Measurements from ENCODE around the gene SSH2. TPM values are rescaled to one million over a fixed set of nuclear protein-coding genes. Genes with fewer than 3 reads are reported as not detected.
"Not testable (repeated sequence)": the region's sequence is repeated elsewhere in the genome, so short reads cannot be mapped to it uniquely, and the experiment has no call there.

SSH2 gene
- total RNA-seq, 2 donors from 2014 or later: 36.1 to 36.8 TPM

DNA sequence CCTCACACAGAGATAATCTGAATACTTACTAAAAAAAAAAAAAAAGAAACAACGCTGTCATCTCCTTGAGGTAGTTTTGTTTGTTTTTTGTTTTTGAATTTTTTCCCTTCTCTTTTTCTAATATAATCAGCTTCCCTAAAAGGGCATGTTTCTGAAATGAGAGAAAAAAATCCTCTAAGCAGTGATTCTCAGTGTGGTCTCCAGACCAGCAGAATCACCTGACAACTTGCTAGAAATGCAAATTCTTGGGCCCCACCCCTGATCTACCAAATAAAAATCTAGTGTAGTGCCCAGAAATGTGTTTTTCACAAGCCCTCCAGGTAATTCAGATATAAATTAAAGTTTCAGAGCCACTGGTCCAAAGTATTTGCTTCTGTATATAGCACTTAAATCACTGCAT is 65.4 kb downstream of the SSH2 start:
- Histone ChIP-seq H3K27ac (no peak overlapping the region), H3K4me1 (no peaks in the 10 kb centered on the region), H3K36me3 (no peaks in the 10 kb centered on the region), H3K27me3 (no peaks in the 10 kb centered on the region), H3K9me3 (no peaks in the 10 kb centered on the region), H3K4me3 (no peak overlapping the region)
- TF ChIP-seq, protein P1, sequence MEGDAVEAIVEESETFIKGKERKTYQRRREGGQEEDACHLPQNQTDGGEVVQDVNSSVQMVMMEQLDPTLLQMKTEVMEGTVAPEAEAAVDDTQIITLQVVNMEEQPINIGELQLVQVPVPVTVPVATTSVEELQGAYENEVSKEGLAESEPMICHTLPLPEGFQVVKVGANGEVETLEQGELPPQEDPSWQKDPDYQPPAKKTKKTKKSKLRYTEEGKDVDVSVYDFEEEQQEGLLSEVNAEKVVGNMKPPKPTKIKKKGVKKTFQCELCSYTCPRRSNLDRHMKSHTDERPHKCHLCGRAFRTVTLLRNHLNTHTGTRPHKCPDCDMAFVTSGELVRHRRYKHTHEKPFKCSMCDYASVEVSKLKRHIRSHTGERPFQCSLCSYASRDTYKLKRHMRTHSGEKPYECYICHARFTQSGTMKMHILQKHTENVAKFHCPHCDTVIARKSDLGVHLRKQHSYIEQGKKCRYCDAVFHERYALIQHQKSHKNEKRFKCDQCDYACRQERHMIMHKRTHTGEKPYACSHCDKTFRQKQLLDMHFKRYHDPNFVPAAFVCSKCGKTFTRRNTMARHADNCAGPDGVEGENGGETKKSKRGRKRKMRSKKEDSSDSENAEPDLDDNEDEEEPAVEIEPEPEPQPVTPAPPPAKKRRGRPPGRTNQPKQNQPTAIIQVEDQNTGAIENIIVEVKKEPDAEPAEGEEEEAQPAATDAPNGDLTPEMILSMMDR (IDR thresholded peaks at IDR 0.05): no peak
- DNase-seq (ENCODE audit: low spot score): no peak

DNA sequence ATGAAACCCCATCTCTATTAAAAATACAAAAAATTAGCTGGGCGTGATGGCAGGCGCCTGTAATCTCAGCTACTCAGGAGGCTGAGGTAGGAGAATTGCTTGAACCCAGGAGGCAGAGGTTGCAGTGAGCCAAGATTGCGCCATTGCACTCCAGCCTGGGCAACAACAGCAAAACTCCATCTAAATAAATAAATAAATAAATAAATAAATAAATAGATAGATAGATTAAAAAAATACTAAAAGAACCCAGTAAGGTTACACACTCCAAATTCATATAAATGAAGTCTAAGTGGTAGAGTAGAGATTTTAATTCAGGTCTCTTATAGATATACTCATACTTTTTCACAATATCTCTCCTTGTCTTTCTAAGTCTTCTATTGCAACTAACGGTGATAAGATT is 65.9 kb downstream of the SSH2 start:
- H3K27ac ChIP-seq, H3K4me1 ChIP-seq, H3K27me3 ChIP-seq: not testable (repeated sequence)

DNA sequence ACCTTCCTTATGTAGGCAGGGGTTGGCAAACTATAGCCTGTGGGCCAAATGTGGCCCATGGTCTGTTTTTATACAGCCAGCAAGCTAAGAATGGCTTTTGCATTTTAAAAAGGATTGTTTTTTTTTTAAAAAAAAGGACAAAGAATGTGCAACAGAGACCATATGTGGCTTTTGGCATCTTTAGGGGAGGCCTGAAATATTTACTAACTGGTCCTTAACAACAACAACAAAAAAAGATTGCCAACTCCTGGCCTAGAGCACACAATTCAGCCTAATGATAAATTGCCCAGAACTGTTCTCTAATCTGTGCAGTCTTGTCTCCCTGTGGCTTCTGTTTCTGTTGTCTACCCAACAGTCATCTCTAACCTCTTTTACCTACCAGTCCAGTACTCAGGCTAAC is 67.1 kb downstream of the SSH2 start:
- Histone ChIP-seq H3K27me3 (no peaks in the 10 kb centered on the region), H3K27ac (no peak overlapping the region), H3K4me3 (no peak overlapping the region), H3K4me1 (no peaks in the 10 kb centered on the region), H3K36me3 (no peaks in the 10 kb centered on the region), H3K9me3 (no peaks in the 10 kb centered on the region)
- TF ChIP-seq, protein P1 (IDR thresholded peaks at IDR 0.05): no peak
- no peak for DNase-seq (ENCODE audit: low spot score)

More for the DNA sequence above, 65.9 kb downstream of the SSH2 start:
- H3K4me3 ChIP-seq; H3K9me3 ChIP-seq; DNase-seq (ENCODE audit: low spot score); H3K36me3 ChIP-seq: not testable (repeated sequence)

DNA sequence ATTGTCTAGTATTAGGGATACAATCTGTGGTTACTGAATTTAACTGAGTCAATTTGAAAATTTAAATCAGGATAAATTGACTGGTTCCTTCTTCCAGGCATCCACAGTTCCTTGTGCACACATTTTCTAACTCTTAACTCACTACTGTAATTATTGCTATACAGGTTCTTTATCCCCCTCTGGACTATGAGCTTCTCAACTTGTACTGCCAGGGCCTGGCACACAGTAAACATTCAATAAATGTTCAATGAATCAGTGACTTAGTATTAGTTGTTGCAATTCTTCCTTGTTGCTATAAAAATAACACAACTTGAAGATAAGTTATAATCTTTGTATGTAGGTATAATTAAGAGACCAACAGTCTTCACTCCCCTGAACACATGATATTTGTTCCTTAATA is 67.9 kb downstream of the SSH2 start:
- TF ChIP-seq, protein P1 (IDR thresholded peaks at IDR 0.05): no peak
- H3K36me3 ChIP-seq: no peaks in the 10 kb centered on the region
- no peaks in the 10 kb centered on the region for H3K4me1 ChIP-seq
- no peaks in the 10 kb centered on the region for H3K9me3 ChIP-seq
- H3K27me3 ChIP-seq: no peaks in the 10 kb centered on the region
- DNase-seq (ENCODE audit: low spot score): no peak
- H3K4me3 ChIP-seq: no peak overlapping the region
- H3K27ac ChIP-seq: no peak overlapping the region

DNA sequence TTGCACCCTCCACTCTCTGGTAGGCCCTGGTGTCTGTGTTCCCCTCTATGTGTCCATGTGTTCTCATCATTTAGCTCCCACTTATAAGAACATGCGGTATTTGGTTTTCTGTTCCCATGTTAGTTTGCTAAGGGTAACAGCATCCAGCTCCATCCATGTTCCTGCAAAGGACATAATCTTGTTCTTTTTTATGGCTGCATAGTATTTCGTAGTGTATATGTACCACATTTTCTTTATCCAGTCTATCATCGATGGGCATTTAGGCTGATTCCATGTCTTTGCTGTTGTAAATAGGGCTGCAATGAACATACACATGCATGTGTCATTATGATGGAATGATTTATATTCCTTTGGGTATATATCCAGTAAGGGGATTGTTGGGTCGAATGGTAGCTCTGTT is 70.6 kb downstream of the SSH2 start:
- not testable (repeated sequence) for H3K9me3 ChIP-seq; H3K4me1 ChIP-seq; DNase-seq (ENCODE audit: low spot score)

DNA sequence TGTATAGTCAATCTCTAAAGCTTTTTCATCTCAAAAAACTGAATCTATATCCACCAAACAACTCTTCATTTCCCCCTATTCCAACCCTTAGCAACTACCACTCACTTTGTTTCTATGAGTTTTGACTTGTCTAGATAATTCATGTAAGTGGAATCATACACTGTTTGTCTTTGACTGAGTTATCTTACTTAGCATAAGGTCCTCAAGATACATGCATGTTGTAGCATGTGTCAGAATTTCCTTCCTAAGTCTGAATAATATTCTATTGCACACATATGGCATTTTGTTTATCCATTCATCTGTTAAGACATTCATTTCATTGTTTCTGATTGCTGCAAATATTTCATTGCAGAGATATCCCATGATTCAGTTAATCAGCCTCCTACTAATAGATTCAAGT is 72.2 kb downstream of the SSH2 start:
- H3K9me3 ChIP-seq: no peaks in the 10 kb centered on the region
- H3K4me3 ChIP-seq: no peak overlapping the region
- H3K4me1 ChIP-seq: no peaks in the 10 kb centered on the region
- H3K27me3 ChIP-seq: no peaks in the 10 kb centered on the region
- no peak for DNase-seq (ENCODE audit: low spot score)
- no peaks in the 10 kb centered on the region for H3K36me3 ChIP-seq
- no peak overlapping the region for H3K27ac ChIP-seq
- TF ChIP-seq, protein P1 (IDR thresholded peaks at IDR 0.05): no peak

More for the DNA sequence above, 70.6 kb downstream of the SSH2 start:
- not testable (repeated sequence) for H3K27ac ChIP-seq, H3K4me3 ChIP-seq, H3K36me3 ChIP-seq, H3K27me3 ChIP-seq

DNA sequence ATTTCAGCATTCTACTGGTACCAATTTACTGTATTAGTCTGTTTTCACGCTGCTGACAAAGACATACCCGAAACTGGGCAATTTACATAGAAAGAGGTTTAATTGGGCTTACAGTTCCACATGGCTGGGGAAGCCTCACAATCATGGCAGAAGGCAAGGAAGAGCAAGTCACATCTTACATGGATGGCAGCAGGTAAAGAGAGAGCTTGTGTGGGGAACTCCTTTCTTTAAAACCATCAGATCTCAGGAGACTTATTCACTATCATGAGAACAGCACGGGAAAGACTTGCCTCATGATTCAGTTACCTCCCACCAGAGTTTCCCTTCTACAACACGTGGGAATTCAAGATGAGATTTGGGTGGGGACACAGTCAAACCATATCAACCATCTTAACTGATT is 72.9 kb downstream of the SSH2 start:
- H3K9me3 ChIP-seq; H3K36me3 ChIP-seq; H3K27ac ChIP-seq; DNase-seq (ENCODE audit: low spot score); H3K4me1 ChIP-seq; H3K4me3 ChIP-seq; H3K27me3 ChIP-seq: not testable (repeated sequence)

All from right atrium auricular region (tissue), 2 donors.